K562 (cell line): ENCODE data around the gene CYP46A1. TPM values are rescaled to one million over a fixed set of nuclear protein-coding genes. Genes with fewer than 3 reads are reported as not detected.

Experiments
- ATAC-seq: fragments of 200-7000 bp; cut with Tn5 transposase; 3 replicates; pipeline ENCODE4 v1.9.1; 2020; ENCODE audit warnings: moderate library complexity
- BruUV-seq: library from RNA; stranded (reverse); fragments of 400-500 nt; replicated peaks from 2 replicates; lab custom pipeline; 2021; lab: Mats Ljungman, UMichigan
- CTCF ChIA-PET: fragments of 300-600 bp; formaldehyde crosslinking; extraction: SDS; loops from one replicate; lab custom pipeline; 2021; ENCODE audit warnings: low intra/inter-chr PET ratio; lab: Yijun Ruan, JAX
- POLR2A ChIA-PET: fragments of 300-600, 350-650 bp; sonication (Branson Sonifier 250); formaldehyde crosslinking; extraction: SDS; loops from one replicate; lab custom pipeline; 2021; ENCODE audit warnings: antibody characterized with exemption, inconsistent platforms; lab: Yijun Ruan, JAX
- DNase-seq, 4 experiments: peaks; one replicate each; pipeline versions ENCODE4 v3.0.0 to v3.0.0-alpha.2; 2011 to 2018; ENCODE audit warnings: low spot score in 3 of 4, mixed read lengths in 3 of 4; ENCODE audit errors: extremely low read depth in 1 of 4
- FAIRE-seq: peaks from 2 replicates; lab custom pipeline; 2011; peaks lifted over from hg19 to GRCh38; lab: Jason Lieb, UNC
- H2AFZ ChIP-seq: 2 replicates; pipeline ENCODE4 v1.6.0; 2011; ENCODE audit warnings: low read depth, low read length, control low read depth, inconsistent platforms
- H3K27ac ChIP-seq: fragments of 200-600 bp; 3 replicates; pipeline ENCODE4 v1.8.0; 2011; ENCODE audit warnings: low read depth, mild to moderate bottlenecking, control low read depth, inconsistent platforms, low read length, moderate library complexity, mixed read lengths; ENCODE audit errors: extremely low read depth
- H3K27me3 ChIP-seq, 2 experiments: fragments of 300-600 bp in 1 of 2; 2 replicates in 1 of 2; 3 replicates in 1 of 2; pipeline versions ENCODE4 v1.6.0 to v1.8.0; 2011; ENCODE audit warnings: inconsistent platforms in 2 of 2, low read length in 2 of 2, mild to moderate bottlenecking in 1 of 2, mixed read lengths in 1 of 2, moderate library complexity in 1 of 2; ENCODE audit not compliant: control insufficient read depth in 2 of 2, insufficient read depth in 2 of 2
- H3K36me3 ChIP-seq: fragments of 300-600 bp; 3 replicates; pipeline ENCODE4 v1.8.0; 2011; ENCODE audit warnings: mild to moderate bottlenecking, low read length, inconsistent platforms; ENCODE audit not compliant: control insufficient read depth, insufficient read depth
- H3K4me1 ChIP-seq, 2 experiments: fragments of 200-600 bp in 1 of 2; replicated peaks in 1 of 2; 2 replicates in 1 of 2; 3 replicates in 1 of 2; pipeline versions ENCODE4 v1.5.1 to v1.8.0; 2011; ENCODE audit warnings: inconsistent platforms in 2 of 2, low read length in 2 of 2, mild to moderate bottlenecking in 1 of 2, mixed read lengths in 1 of 2, moderate library complexity in 1 of 2; ENCODE audit not compliant: control insufficient read depth in 2 of 2, insufficient read depth in 2 of 2
- H3K4me2 ChIP-seq: 2 replicates; pipeline ENCODE4 v1.6.1; 2011; ENCODE audit warnings: low read length, control low read depth, inconsistent platforms, mixed read lengths; ENCODE audit not compliant: insufficient read depth
- H3K4me3 ChIP-seq: fragments of 200-600 bp; sonication (generic), shearing (Covaris generic); 2 replicates; pipeline ENCODE4 v1.5.1; 2016; ENCODE audit warnings: control low read depth, inconsistent platforms
- H3K79me2 ChIP-seq: fragments of 200-600 bp; 3 replicates; pipeline ENCODE4 v1.8.0; 2011; ENCODE audit warnings: low read length, inconsistent platforms; ENCODE audit not compliant: control insufficient read depth, insufficient read depth
- H3K9ac ChIP-seq, 2 experiments: 2 replicates each; pipeline versions ENCODE4 v1.6.0 to v1.6.1; 2011; ENCODE audit warnings: low read depth in 2 of 2, low read length in 2 of 2, control low read depth in 1 of 2, inconsistent platforms in 1 of 2, mild to moderate bottlenecking in 1 of 2, mixed read lengths in 1 of 2; ENCODE audit not compliant: insufficient read depth in 1 of 2
- H3K9me1 ChIP-seq: one replicate; pipeline ENCODE4 v1.6.0; 2011; ENCODE audit warnings: inconsistent platforms, mild to moderate bottlenecking, low read length, moderate library complexity; ENCODE audit not compliant: control insufficient read depth, insufficient read depth
- H3K9me3 ChIP-seq: replicated peaks from 2 replicates; pipeline ENCODE4 v1.5.1; 2011; ENCODE audit warnings: low read depth, low read length, inconsistent platforms; ENCODE audit not compliant: control insufficient read depth, insufficient read depth
- H4K20me1 ChIP-seq: replicated peaks from 2 replicates; pipeline ENCODE4 v1.6.1; 2011; ENCODE audit warnings: low read length, inconsistent platforms, mixed read lengths; ENCODE audit not compliant: control insufficient read depth, insufficient read depth
- JUND ChIP-seq, 2 experiments: IDR thresholded peaks; 2 replicates in 1 of 2; 3 replicates in 1 of 2; pipeline ENCODE4 v1.6.1; 2011; ENCODE audit warnings: borderline replicate concordance in 2 of 2, low read depth in 2 of 2, low read length in 2 of 2, improper control_type of control experiment in 1 of 2, missing biosample characterization in 1 of 2, missing genetic modification characterization in 1 of 2, missing genetic modification reagents in 1 of 2
- NFIX ChIP-seq: fragments of 250-450 bp; sonication (Bioruptor Pico); IDR thresholded peaks from 2 replicates; pipeline ENCODE4 v1.4.0; 2020; ENCODE audit warnings: low read depth, mild to moderate bottlenecking, moderate library complexity
- NR0B1 ChIP-seq: fragments of 450-650 bp; IDR thresholded peaks from one replicate; pipeline ENCODE4 v1.6.1; 2018; ENCODE audit warnings: mild to moderate bottlenecking, moderate library complexity; ENCODE audit not compliant: partially characterized antibody
- SAFB2 ChIP-seq: fragments of 200-400 bp; formaldehyde crosslinking; IDR thresholded peaks from 2 replicates; pipeline ENCODE4 v1.6.1; 2018; ENCODE audit warnings: borderline replicate concordance, low read length, low read depth, moderate library complexity; ENCODE audit not compliant: severe bottlenecking
- TFAP4 ChIP-seq: sonication (generic); formaldehyde crosslinking; IDR thresholded peaks from 2 replicates; pipeline ENCODE4 v1.8.0; 2022; ENCODE audit warnings: missing genetic modification reagents, mild to moderate bottlenecking, moderate library complexity, borderline replicate concordance
- THRA ChIP-seq: fragments of 450-650 bp; IDR thresholded peaks from 2 replicates; pipeline ENCODE4 v1.6.1; 2017; ENCODE audit warnings: mild to moderate bottlenecking, moderate library complexity
- USF1 ChIP-seq: sonication (generic); formaldehyde crosslinking; IDR thresholded peaks from 2 replicates; pipeline ENCODE4 v1.9.0; 2022; ENCODE audit warnings: mild to moderate bottlenecking, missing genetic modification reagents
- ZBTB26 ChIP-seq: fragments of 450-650 bp; formaldehyde crosslinking; IDR thresholded peaks from 2 replicates; pipeline ENCODE4 v1.4.0; 2022; ENCODE audit warnings: missing genetic modification characterization
- ZBTB9 ChIP-seq: fragments of 450-650 bp; formaldehyde crosslinking; IDR thresholded peaks from 2 replicates; pipeline ENCODE4 v1.4.0; 2020; ENCODE audit warnings: mild to moderate bottlenecking, moderate library complexity
- WGBS: fragments of 100-300 bp; shearing (Covaris generic); methylation state at CpG from one replicate; pipeline ENCODE4 v1.1.6; 2016; ENCODE audit warnings: low coverage, mixed read lengths; ENCODE audit not compliant: insufficient coverage; ENCODE audit errors: missing lambda C conversion rate; 5-methylcytosine and 5-hydroxymethylcytosine counted together
- in situ Hi-C: fragments of 300-500 bp; cut with MboI; formaldehyde crosslinking; loops from 4 replicates; pipeline ENCODE4 v1.15.0; 2018; ENCODE audit warnings: inconsistent platforms, mixed read lengths
- intact Hi-C: fragments of 100-400 bp; cut with micrococcal nuclease; formaldehyde crosslinking; loops from 2 replicates; pipeline ENCODE4 v1.14.2; 2022
- polyA plus RNA-seq, 8 experiments: library from polyadenylated mRNA; depleted of rRNA in 4 of 8; stranded (reverse) in 5 of 8; unstranded in 3 of 8; fragments of >200 nt; fragmentation: Nextera tagmentation in 2 of 8; fragmentation: Illumina TruSeq in 1 of 8; extraction: Ambion mirVana in 2 of 8; extraction: Trizol in 1 of 8; gene quantifications; 2 replicates each; pipeline versions ENCODE4 v1.2.1 to v1.2.3, GENCODE V29; 2011 to 2014; ENCODE audit warnings: inconsistent platforms in 1 of 8, missing spikeins in 1 of 8
- total RNA-seq, 7 experiments: library from RNA; depleted of rRNA in 6 of 7; stranded (reverse); fragments of >200 nt in 6 of 7; fragmentation: Illumina TruSeq in 2 of 7; extraction: Trizol in 2 of 7; gene quantifications; 2 replicates each; pipeline versions ENCODE4 v1.2.1 to v1.2.3, GENCODE V29; 2011 to 2021; ENCODE audit warnings: low replicate concordance in 1 of 7

Gene CYP46A1
- total and polyA plus RNA-seq, 9 of the 15 experiments (the other 6 are each of a cell fraction or from before 2014, with no cell fraction given): not detected

- no peak for TF ChIP-seq ZBTB26
These were observed 70.9 kb downstream of the CYP46A1 start (continued) for GRCh38 chr14:99755068-99755405.

GRCh38 chr14:99755629-99756603 lies 71.8 kb downstream of the CYP46A1 start:
- Histone ChIP-seq H3K9me3 (no peaks in the 10 kb centered on the region), H2AFZ (no peak overlapping the region), H3K4me2 (no peak overlapping the region), H3K27me3 (peaks cover 3 to 83% of the 10 kb centered on the region in 2 experiments; a peak in 4 of 5 replicates), H3K27ac (no peak overlapping the region), H3K9me1 (no peaks in the 10 kb centered on the region), H3K9ac (no peak overlapping the region), H3K4me3 (no peak overlapping the region), H4K20me1 (no peaks in the 10 kb centered on the region; the same call in 1 of the 2 replicates), H3K4me1 (no peaks in the 10 kb centered on the region; a peak in 1 of 5 replicates), H3K36me3 (no peaks in the 10 kb centered on the region), H3K79me2 (no peaks in the 10 kb centered on the region)
- no TSS peak for BruUV-seq
- in situ Hi-C loops (no loop called here), intact Hi-C loops (no loop called here)
- DNase-seq: peak in 1 of 4 experiments; percentile 18
- 3% methylated on average over 13 of the region's 21 CpGs for WGBS
- ChIA-PET CTCF (no interaction called here), POLR2A (interaction anchor here (1.3 kb wide), 1 partner anchor 12 kb away, joined by 3 read pairs; no protein-coding TSS in a partner anchor)
- ATAC-seq: peak; percentile 55; the same call in 1 of the 3 replicates
- FAIRE-seq: no peak
- TF ChIP-seq THRA: no peak
- TF ChIP-seq JUND (IDR thresholded peaks at IDR 0.05; ENCODE audit: borderline replicate concordance, low read depth, low read length): no peak
- TF ChIP-seq JUND (tag; IDR thresholded peaks at IDR 0.05; ENCODE audit: borderline replicate concordance, low read depth, low read length): no peak
- TF ChIP-seq NR0B1: no peak
- no peak for TF ChIP-seq TFAP4 (CRISPR knock-in tag)
- no peak for TF ChIP-seq ZBTB9 (CRISPR knock-in tag)
- no peak for TF ChIP-seq SAFB2
- TF ChIP-seq USF1 (CRISPR knock-in tag): no peak
- 0 out of 2 replicates have a peak, but pooled peaks have one; percentile 14 for TF ChIP-seq NFIX (CRISPR knock-in tag)
